Activated T-cell treated with anti-CD3 and anti-CD28 coated beads, Interleukin-2, amount 50 U/mL, for 24 hours (primary cell): Measurements from ENCODE around the gene UBXN11.

ENCODE experiments used
- DNase-seq: peaks from one replicate; pipeline ENCODE4 v3.0.0-alpha.2; 2020
- H3K27ac Mint-ChIP-seq: 2 replicates; pipeline ENCODE4 v1.8.0; 2020; ENCODE audit warnings: mild to moderate bottlenecking, mixed read lengths
- H3K27me3 Mint-ChIP-seq: 2 replicates; pipeline ENCODE4 v1.8.0; 2020; ENCODE audit warnings: mixed read lengths
- H3K36me3 Mint-ChIP-seq: 2 replicates; pipeline ENCODE4 v1.8.0; 2020; ENCODE audit warnings: low read depth, mixed read lengths
- H3K4me1 Mint-ChIP-seq: 2 replicates; pipeline ENCODE4 v1.8.0; 2020; ENCODE audit warnings: low read depth, mixed read lengths
- H3K4me3 Mint-ChIP-seq: 2 replicates; pipeline ENCODE4 v1.8.0; 2020; ENCODE audit warnings: mild to moderate bottlenecking, moderate library complexity, mixed read lengths
- H3K9me3 Mint-ChIP-seq: 2 replicates; pipeline ENCODE4 v1.8.0; 2020; ENCODE audit warnings: mixed read lengths

UBXN11 gene, protein sequence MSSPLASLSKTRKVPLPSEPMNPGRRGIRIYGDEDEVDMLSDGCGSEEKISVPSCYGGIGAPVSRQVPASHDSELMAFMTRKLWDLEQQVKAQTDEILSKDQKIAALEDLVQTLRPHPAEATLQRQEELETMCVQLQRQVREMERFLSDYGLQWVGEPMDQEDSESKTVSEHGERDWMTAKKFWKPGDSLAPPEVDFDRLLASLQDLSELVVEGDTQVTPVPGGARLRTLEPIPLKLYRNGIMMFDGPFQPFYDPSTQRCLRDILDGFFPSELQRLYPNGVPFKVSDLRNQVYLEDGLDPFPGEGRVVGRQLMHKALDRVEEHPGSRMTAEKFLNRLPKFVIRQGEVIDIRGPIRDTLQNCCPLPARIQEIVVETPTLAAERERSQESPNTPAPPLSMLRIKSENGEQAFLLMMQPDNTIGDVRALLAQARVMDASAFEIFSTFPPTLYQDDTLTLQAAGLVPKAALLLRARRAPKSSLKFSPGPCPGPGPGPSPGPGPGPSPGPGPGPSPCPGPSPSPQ

DNA sequence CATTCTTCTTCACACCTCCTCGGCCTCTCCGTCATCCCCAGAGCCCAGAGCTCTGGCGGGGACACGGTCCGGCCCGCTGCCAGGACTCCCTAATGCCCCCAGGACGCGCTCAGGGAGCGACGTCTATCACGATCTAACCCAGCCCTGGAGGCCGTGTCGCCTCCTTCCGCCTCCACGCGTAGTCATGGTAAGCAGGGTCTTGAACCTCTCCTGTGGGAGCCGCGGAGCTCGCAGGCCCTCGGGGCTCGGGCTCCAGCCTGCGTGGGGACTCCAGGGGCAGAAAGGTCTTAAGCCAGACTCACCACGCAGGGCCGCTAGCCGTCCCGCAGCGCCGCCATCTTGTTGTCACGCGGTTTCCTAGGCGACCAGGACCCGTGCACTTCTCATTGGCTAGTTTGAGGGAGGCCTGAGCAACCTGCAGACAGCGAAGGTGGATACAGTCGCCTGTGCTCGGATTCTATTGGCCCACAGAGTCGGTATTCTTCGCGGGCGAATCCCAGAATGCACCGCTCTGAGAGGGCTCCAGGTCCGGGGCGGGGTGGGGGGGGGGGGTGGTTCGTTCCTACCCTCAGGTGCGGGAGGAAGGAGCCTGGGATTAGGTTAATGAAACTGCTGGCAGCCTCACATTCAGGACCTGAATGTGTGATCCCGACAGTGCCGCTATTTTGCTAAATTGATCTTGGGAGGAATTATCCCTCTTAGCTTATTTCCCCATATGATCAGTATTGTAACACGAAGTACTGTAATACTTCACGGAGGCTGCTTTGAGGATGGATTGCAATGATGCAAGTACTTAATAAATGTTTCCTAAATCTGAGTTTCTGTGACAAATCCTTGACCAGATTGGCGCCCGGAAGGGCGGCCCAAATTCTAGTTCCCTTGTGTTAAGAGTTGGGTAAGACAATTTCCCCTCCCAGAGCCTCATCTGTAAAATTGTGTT, at the start of gene UBXN11:
TSS of gene UBXN11 (minus strand) at position 347 of the 940 bp plus-strand sequence. CDS start 3,753 bp downstream, outside the sequence.
- Mint-ChIP-seq H3K27me3 (no peaks in the 10 kb centered on the region), H3K27ac (peak within 1 kb of the TSS; percentile 97), H3K4me1 (peaks cover 32% of the 10 kb centered on the region), H3K9me3 (no peaks in the 10 kb centered on the region), H3K36me3 (peaks cover 6% of the 10 kb centered on the region), H3K4me3 (peak within 1 kb of the TSS; percentile 99)
- DNase-seq: peak; percentile 88

DNA sequence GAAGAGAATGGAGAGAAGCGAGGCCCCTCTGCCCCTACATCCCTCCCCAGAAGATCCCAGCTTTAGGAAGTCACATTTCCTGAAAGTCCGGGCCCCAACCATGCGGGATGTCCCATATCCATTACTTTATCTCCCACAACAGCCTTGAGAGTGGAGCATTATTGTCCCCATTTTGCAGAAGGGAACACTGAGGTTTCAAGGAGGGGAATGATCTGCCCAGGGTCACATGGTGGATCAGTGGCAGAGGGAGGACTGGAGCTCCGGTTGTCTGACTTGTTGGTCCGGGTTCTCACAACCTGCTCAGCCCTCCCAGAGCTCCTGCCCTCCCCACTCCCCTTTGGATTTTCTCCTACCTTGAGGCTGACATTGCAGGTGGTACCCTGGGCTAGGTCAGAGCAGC, 49.7 kb upstream of the UBXN11 start:
- Mint-ChIP-seq H3K4me3 (no peak overlapping the region), H3K27ac (no peak overlapping the region)

DNA sequence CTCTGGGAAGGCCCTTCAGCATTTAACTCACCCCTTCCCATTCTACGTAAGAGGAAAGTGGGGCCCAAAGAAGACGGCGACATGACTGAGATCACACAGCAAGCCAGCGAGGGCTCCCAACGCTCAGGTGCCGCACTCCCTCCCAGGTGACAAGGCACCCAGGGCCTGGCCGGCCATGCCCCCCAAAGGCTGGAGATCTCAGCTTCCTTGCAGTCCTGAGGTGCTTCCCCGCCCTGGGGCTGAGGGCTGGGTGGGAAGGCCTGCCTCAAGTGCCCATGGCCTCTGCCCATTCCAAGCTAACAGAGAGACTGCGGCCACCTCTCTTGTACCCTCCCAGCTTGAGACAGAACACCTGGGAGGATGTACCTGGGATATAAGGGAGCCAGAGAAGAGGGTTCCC, 48.5 kb upstream of the UBXN11 start:
- H3K4me3 Mint-ChIP-seq: no peak overlapping the region
- no peaks in the 10 kb centered on the region for H3K9me3 Mint-ChIP-seq
- peaks cover 3% of the 10 kb centered on the region for H3K27me3 Mint-ChIP-seq
- DNase-seq: no peak
- no peaks in the 10 kb centered on the region for H3K36me3 Mint-ChIP-seq
- peaks cover 16% of the 10 kb centered on the region for H3K4me1 Mint-ChIP-seq
- H3K27ac Mint-ChIP-seq: no peak overlapping the region

More for the DNA sequence above, 49.7 kb upstream of the UBXN11 start:
- DNase-seq: no peak
- H3K4me1 Mint-ChIP-seq: peaks cover 27% of the 10 kb centered on the region
- H3K27me3 Mint-ChIP-seq: peaks cover 14% of the 10 kb centered on the region
- H3K36me3 Mint-ChIP-seq: no peaks in the 10 kb centered on the region
- no peaks in the 10 kb centered on the region for H3K9me3 Mint-ChIP-seq

DNA sequence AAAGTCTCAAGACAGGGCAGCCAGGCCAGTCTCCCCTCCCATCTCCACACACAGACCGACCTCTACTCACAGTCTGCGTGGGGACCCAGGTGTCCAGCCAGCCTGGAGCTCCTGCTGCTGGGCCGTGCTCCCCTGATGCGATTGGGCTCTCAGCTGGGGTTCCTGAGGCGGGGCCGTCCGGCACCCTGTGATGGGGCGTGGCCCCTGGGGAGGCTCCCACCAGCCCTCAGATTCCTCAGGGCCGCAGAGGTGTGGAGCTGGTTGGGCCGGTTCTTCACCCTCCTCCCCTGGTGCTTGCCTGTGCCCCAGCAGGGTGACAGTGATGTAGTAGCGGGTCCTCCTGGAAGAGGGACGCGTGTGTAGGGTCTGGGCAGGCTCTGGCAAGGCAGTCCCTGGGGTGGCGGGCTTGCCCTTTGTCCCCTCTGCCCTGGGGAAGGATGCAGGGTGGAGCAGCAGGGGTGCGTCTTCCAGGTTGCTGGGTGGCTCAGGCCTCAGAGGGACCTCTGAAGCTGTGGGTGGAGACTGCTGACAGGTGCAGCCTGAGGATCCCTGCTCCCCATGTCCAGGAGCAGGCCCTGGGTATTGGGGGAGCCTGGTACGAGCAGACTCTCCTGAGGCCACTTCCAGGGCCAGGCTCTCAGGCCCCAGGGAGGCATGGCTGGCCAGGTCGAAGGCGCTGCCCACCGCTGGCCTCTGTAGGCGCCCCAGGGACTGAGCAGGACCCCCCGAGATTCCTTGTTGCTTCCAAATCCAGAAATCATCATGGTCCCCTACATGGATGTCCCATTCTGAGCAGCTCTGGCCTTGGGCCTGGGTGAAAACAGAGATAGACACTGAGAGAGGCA, 47.8 kb upstream of the UBXN11 start, which contains the start of gene CRYBG2:
TSS of gene CRYBG2 (minus strand) at position 155 of the 845 bp plus-strand sequence. CDS start 7,473 bp downstream, outside the sequence.
- Mint-ChIP-seq H3K27me3 (no peaks in the 10 kb centered on the region), H3K4me1 (peaks cover 9% of the 10 kb centered on the region), H3K36me3 (no peaks in the 10 kb centered on the region), H3K27ac (no peak within 1 kb of the TSS), H3K9me3 (no peaks in the 10 kb centered on the region), H3K4me3 (no peak within 1 kb of the TSS)
- no peak for DNase-seq

DNA sequence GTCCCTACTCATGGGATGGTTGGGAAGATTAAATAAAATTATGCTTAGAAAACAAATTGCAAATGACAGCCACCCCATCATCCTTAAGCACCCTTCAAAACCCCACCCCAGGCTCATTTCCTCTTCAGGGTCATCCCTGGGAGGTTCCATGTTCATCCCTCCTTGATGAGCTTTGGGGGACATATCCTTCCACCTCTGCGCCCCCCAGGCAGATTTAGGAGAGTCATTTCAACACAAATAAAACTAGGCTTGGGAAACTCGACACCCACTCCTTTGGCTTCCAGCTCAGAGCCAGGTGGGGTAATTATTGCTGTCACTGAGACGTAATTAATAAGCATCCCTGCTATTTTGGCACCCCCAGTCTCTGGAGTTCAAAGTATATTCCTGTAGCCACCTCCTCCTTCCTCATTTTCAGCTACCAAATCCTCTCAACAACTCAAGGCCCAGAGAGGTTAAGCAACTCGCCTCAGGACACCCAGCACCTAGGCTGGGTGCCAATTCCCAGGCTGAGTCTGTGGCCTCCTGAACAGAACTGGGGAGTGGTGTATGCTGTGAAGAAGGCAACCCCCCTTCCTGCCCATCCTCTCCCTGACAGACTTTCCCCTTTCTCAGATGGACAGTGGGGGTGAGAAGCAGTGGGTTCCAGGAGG, 46.9 kb upstream of the UBXN11 start:
- Mint-ChIP-seq H3K27ac (no peak overlapping the region), H3K27me3 (no peaks in the 10 kb centered on the region), H3K36me3 (no peaks in the 10 kb centered on the region)

DNA sequence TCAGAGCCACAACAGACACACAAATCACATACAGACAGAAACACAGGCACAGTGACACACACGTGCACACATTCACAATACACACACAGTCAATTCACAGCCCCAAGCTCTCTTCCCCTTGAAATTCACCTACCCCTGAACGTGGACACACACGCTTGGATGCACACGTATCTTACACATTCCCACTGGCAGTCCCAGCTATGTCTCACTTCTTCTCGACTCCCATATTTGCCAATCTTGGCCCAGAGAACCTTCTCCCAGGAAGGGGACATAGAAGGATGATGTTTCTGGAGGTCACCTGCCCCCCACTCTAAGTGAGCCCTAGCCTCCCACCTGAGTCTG, 45.9 kb upstream of the UBXN11 start:
- no peak overlapping the region for H3K4me3 Mint-ChIP-seq
- H3K27ac Mint-ChIP-seq: no peak overlapping the region
- no peaks in the 10 kb centered on the region for H3K27me3 Mint-ChIP-seq
- no peaks in the 10 kb centered on the region for H3K4me1 Mint-ChIP-seq
- no peaks in the 10 kb centered on the region for H3K9me3 Mint-ChIP-seq
- no peaks in the 10 kb centered on the region for H3K36me3 Mint-ChIP-seq
- no peak for DNase-seq

More for the DNA sequence above, 46.9 kb upstream of the UBXN11 start:
- no peaks in the 10 kb centered on the region for H3K9me3 Mint-ChIP-seq
- no peak for DNase-seq
- peaks cover under 1% of the 10 kb centered on the region for H3K4me1 Mint-ChIP-seq
- H3K4me3 Mint-ChIP-seq: no peak overlapping the region

DNA sequence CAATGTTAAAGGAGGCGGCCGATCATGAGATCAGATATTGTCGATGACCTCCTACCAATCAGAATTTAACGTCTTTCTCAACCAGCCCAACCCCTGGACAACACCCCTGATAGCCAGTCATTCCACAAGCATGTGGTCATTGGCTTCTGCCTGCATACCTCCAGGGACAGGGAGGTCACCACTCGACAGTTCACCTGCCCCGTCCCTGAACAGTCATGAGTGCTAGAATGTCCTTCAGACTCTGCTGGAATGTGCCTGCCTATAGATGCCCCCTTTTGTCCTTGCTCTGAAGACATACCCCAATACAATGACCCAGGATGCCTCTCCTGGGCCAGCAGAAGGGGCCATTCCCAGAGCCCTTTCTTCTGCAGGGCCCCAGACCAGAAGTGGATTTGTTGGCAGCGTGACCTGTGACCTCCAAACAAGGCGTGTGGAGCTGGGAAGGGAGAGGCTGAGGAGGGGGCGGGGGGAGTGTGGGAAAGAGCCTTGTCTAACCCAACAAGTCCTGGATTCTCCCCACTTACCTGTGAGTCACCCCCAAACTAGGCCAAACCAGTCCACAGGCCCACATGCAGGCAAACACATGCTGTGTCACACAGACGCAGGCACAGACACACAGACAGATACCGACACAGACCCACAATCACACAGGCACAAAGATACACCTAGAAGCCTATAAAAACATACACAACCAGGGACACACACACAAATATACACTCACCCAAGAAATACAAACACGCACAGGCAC, 45.3 kb upstream of the UBXN11 start:
- Mint-ChIP-seq H3K36me3 (no peaks in the 10 kb centered on the region), H3K27ac (no peak overlapping the region), H3K4me1 (no peaks in the 10 kb centered on the region), H3K4me3 (no peak overlapping the region), H3K9me3 (no peaks in the 10 kb centered on the region), H3K27me3 (no peaks in the 10 kb centered on the region)
- no peak for DNase-seq

DNA sequence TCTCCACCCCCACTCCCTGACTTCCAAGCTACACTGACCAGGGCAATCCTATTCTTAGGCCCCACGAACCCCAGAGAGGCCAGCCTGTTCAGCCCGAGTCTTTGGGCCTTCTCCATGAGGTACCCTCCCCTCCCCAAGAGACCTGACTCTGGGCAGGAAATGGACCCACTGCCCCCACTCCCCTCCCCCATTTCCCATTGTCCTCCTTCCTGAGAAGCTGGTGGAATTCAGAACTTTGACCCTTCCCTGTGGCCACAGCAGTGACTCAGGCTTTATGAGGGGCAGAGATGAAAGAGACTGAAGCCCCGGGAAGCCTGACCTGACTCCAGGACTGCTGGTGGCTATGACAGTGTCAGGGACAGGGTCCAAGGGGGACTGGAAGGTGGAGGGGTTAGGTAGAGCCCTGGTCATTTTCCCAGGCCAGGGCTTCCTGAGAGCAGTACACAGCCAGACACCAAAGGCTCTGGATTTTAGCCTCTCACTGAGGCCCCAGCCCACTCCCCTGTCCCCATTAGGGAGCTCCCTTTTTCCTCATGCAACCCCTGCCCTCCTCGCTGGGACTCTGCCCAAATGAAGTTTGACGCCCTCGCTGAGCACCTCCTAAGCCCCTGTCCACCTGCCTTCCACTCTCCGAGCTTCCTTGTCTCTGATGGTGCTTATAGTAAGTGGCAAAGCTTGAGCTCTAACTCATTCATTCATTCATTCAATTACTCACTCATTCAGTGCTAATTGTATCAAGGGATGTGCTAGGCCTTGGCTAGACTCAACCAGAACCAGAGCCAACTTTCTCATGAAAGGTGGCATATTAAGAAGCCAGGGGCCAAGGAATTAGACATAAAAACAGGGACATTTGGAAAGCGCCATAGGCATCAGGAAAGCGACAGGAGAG, 44.5 kb upstream of the UBXN11 start:
- Mint-ChIP-seq H3K27me3 (no peaks in the 10 kb centered on the region), H3K4me3 (no peak overlapping the region), H3K9me3 (no peaks in the 10 kb centered on the region), H3K4me1 (no peaks in the 10 kb centered on the region), H3K27ac (no peak overlapping the region), H3K36me3 (no peaks in the 10 kb centered on the region)
- no peak for DNase-seq

DNA sequence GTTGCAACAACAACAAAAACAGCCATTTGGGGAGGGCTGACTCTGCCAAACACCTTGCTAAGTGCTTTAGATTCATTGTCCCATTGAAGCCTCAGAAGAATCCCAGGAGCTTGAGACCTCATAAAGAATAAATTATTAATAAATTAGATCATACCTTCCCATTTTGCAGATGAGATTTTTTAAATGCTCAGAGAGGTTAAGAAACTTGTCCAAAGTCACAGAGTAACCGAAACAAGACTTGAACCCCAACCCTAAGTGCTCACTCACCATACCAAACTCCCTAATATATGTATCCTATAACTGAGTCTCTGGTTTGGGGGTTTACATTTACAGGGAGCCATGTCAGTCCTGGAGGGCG, 43.9 kb upstream of the UBXN11 start:
- H3K27ac Mint-ChIP-seq: no peak overlapping the region
- H3K27me3 Mint-ChIP-seq: no peaks in the 10 kb centered on the region

DNA sequence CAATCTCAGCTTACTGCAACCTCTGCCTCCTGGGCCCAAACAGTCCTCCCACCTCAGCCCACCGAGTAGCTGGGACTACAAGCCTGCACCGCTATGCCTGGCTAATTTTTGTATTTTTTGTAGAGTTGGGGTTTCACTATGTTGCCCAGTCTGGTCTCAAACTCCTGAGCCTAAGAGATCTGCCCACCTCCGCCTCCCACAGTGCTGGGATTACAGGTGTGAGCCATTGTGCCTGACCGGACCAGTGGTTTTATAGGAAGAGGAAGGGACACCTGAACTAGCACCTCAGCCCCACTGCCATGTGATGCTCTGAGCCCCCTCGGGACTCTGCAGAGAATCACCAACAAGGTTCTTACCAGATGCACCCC, 43.4 kb upstream of the UBXN11 start:
- no peak overlapping the region for H3K27ac Mint-ChIP-seq
- H3K36me3 Mint-ChIP-seq: no peaks in the 10 kb centered on the region
- no peaks in the 10 kb centered on the region for H3K4me1 Mint-ChIP-seq
- no peaks in the 10 kb centered on the region for H3K9me3 Mint-ChIP-seq
- H3K27me3 Mint-ChIP-seq: no peaks in the 10 kb centered on the region
- DNase-seq: no peak
- H3K4me3 Mint-ChIP-seq: no peak overlapping the region

More for the DNA sequence above, 43.9 kb upstream of the UBXN11 start:
- Mint-ChIP-seq H3K4me1 (no peaks in the 10 kb centered on the region), H3K9me3 (no peaks in the 10 kb centered on the region), H3K36me3 (no peaks in the 10 kb centered on the region), H3K4me3 (no peak overlapping the region)
- DNase-seq: no peak

DNA sequence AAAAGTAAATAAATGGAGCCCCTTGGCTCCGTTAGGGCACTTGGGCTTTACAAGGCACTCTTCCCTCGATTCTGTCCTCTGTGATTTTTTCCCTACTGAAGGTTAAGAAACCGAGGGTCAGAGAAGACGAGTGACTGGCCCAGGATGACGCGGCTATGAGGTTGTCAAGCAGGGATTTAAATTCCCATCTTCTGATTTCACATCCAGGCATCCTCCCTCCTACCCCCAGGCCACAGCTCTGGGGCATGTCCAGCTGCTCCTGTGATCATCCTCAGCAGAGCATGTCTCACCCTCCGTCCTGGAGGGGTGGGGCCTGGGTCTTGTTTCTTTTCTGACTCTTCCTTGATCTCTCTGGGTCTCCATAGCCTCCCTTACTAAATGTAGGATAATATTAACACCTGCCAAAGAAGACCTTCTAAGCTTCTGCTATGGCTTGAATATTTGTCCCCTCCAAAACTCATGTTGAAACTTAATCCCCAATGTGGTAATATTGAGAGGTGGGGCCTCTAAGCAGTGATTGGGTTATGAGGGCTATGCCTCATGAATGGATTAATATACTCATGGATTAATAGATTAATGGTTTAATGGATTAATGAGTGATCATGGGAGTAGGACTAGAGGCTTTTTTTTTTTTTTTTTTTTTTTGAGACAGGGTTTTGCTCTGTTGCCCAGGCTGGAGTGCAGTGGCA, 42.9 kb upstream of the UBXN11 start:
- no peak for DNase-seq
- H3K4me1 Mint-ChIP-seq: no peaks in the 10 kb centered on the region
- no peak overlapping the region for H3K27ac Mint-ChIP-seq
- H3K36me3 Mint-ChIP-seq: no peaks in the 10 kb centered on the region
- no peaks in the 10 kb centered on the region for H3K9me3 Mint-ChIP-seq
- no peaks in the 10 kb centered on the region for H3K27me3 Mint-ChIP-seq
- H3K4me3 Mint-ChIP-seq: no peak overlapping the region
